Left ventricle myocardium inferior (tissue), 1 donor: ENCODE results near the gene TLL2. TPM values are rescaled to one million over a fixed set of nuclear protein-coding genes. Genes with fewer than 3 reads are reported as not detected.

ENCODE experiments used
- DNase-seq: peaks from one replicate; pipeline ENCODE4 v3.0.0-alpha.2; 2020
- H3K27ac ChIP-seq: fragments of 200-600 bp; replicated peaks from 2 replicates; pipeline ENCODE4 v1.8.0; 2021
- H3K27me3 ChIP-seq: fragments of 200-600 bp; 2 replicates; pipeline ENCODE4 v1.8.0; 2021; ENCODE audit warnings: low read depth
- H3K36me3 ChIP-seq: fragments of 200-600 bp; 2 replicates; pipeline ENCODE4 v1.8.0; 2021
- H3K4me1 ChIP-seq: fragments of 200-600 bp; 2 replicates; pipeline ENCODE4 v1.8.0; 2021
- H3K4me3 ChIP-seq: fragments of 200-600 bp; 2 replicates; pipeline ENCODE4 v1.8.0; 2021; ENCODE audit warnings: mild to moderate bottlenecking, moderate library complexity
- H3K9me3 ChIP-seq: fragments of 200-600 bp; replicated peaks from 2 replicates; pipeline ENCODE4 v1.8.0; 2021
- intact Hi-C: fragments of 100-400 bp; cut with micrococcal nuclease; formaldehyde crosslinking; loops from one replicate; pipeline ENCODE4 v1.11.0; 2022
- total RNA-seq: library from RNA; stranded (reverse); fragmentation: NEBNext Ultra II Directional; extraction: Animal tissue kit (Norgen Biotek cat#: 25700); gene quantifications from one replicate; pipeline ENCODE4 v1.2.1, GENCODE V29; 2021
- TF ChIP-seq, protein P1 (sequence below): fragments of 200-600 bp; IDR thresholded peaks from 2 replicates; pipeline ENCODE4 v1.8.0; 2021; ENCODE audit warnings: antibody characterized with exemption, mild to moderate bottlenecking, borderline replicate concordance
- donor health status: DM: no; HTN: yes; CAD: no; lungs with severe emphysema.

Gene TLL2
- total RNA-seq, 1 donor from 2014 or later, result 7.0 TPM

DNA sequence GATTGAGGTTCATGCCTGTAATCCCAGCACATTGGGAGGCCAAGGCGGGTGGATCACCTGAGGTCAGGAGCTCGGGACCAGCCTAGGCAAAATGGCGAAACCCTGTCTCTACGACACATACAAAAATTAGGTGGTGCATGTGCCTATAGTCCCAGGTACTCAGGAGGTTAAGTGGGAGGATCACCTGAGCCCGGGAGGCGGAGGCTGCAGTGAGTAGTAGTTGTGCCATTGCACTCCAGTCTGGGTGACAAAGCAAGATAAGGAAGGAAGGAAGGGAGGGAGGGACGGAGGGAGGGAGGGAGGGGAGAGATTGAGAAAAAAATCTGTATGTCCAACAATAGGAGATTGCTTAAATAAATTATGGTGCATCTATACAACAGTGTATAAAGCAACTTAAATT is 13.2 kb downstream of the TLL2 start:
- peaks cover 6% of the 10 kb centered on the region for H3K4me1 ChIP-seq
- peaks cover 4% of the 10 kb centered on the region for H3K27me3 ChIP-seq
- H3K9me3 ChIP-seq, result no peaks in the 10 kb centered on the region
- no peak for DNase-seq
- no peak overlapping the region for H3K27ac ChIP-seq
- intact Hi-C loops, result no loop called here
- no peaks in the 10 kb centered on the region for H3K36me3 ChIP-seq
- TF ChIP-seq, protein P1, sequence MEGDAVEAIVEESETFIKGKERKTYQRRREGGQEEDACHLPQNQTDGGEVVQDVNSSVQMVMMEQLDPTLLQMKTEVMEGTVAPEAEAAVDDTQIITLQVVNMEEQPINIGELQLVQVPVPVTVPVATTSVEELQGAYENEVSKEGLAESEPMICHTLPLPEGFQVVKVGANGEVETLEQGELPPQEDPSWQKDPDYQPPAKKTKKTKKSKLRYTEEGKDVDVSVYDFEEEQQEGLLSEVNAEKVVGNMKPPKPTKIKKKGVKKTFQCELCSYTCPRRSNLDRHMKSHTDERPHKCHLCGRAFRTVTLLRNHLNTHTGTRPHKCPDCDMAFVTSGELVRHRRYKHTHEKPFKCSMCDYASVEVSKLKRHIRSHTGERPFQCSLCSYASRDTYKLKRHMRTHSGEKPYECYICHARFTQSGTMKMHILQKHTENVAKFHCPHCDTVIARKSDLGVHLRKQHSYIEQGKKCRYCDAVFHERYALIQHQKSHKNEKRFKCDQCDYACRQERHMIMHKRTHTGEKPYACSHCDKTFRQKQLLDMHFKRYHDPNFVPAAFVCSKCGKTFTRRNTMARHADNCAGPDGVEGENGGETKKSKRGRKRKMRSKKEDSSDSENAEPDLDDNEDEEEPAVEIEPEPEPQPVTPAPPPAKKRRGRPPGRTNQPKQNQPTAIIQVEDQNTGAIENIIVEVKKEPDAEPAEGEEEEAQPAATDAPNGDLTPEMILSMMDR, result no peak
- H3K4me3 ChIP-seq, result no peak overlapping the region

DNA sequence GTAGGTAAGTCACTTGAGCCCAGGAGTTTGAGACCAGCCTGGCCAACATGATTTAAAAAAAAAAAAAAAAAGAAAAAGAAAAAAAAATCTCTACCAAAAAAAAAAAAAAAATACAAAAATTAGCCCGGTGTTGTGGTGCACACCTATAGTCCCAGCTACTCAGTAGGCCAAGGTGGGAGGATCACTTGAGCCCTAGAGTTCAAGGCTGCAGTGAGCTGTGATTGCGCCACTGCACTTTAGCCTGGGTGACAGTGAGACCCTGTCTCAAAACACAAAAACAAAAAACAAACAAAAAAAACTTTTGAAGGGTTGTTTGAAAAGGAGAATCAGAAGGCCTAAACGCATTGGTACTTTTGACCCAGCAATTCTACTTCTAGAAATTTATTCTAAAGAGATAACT is 13.7 kb downstream of the TLL2 start:
- no peak for DNase-seq
- H3K4me1 ChIP-seq, result peaks cover 1% of the 10 kb centered on the region
- no peak overlapping the region for H3K4me3 ChIP-seq
- no peak overlapping the region for H3K27ac ChIP-seq
- intact Hi-C loops, result no loop called here
- TF ChIP-seq, protein P1, result no peak
- H3K36me3 ChIP-seq, result no peaks in the 10 kb centered on the region
- H3K27me3 ChIP-seq, result peaks cover 4% of the 10 kb centered on the region
- no peaks in the 10 kb centered on the region for H3K9me3 ChIP-seq

DNA sequence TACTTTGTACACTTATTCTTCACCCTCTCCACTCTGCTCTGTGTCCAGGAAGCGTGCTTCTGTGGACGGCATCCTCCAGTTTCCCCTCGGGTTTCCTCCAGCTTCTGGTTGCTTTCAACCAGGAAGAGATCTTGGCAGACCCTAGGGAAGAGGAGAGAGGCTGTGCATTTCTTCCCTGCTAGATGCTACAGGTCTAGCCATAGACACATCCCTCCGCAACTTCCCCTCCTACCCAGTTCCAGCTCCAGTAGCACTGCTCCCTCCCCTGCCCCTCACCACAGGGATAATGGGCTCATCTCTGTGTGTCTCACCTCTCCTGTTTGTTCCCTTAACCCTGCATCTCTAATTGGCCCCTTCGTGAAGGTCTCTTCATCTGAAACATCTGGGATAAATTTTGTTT is 16.3 kb downstream of the TLL2 start:
- Histone ChIP-seq H3K27me3 (peaks cover 4% of the 10 kb centered on the region), H3K9me3 (no peaks in the 10 kb centered on the region), H3K27ac (no peak overlapping the region), H3K4me1 (no peaks in the 10 kb centered on the region), H3K36me3 (no peaks in the 10 kb centered on the region), H3K4me3 (no peak overlapping the region)
- DNase-seq, result no peak
- TF ChIP-seq, protein P1, result no peak
- intact Hi-C loops, result no loop called here

DNA sequence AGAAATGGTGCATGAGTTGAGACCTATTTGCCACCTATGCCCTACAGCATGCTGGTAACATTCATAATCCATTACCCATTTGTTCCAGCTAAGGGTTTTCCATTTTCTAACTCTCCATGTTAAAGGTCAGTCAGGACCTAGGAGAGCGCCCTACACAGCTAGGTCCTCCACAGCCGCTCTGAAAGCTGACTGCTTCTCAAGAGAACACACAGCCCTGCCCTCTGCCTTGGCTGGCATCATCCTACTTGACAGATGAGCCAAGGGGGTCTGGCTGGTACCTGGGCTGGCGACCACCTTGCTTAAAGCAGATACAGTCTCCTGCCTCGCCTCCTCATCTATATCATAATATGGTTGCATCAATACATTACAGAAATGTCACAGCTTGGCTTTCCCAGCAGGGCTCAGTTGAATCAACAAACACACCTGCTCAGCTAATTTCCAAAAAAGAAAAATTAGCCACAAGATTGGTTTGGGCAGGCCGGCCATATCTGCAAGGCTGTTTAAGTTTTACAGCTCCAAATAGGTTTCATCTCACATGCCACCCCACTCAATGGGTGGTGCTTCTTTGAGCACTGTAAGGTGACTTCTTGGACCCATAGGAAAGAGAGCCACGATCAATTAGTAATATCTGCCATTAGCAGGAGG is 17.3 kb downstream of the TLL2 start:
- no peak for DNase-seq
- no peaks in the 10 kb centered on the region for H3K4me1 ChIP-seq
- intact Hi-C loops, result no loop called here
- TF ChIP-seq, protein P1, result no peak
- H3K9me3 ChIP-seq, result no peaks in the 10 kb centered on the region
- no peak overlapping the region for H3K4me3 ChIP-seq
- no peaks in the 10 kb centered on the region for H3K36me3 ChIP-seq
- peaks cover 4% of the 10 kb centered on the region for H3K27me3 ChIP-seq
- no peak overlapping the region for H3K27ac ChIP-seq

DNA sequence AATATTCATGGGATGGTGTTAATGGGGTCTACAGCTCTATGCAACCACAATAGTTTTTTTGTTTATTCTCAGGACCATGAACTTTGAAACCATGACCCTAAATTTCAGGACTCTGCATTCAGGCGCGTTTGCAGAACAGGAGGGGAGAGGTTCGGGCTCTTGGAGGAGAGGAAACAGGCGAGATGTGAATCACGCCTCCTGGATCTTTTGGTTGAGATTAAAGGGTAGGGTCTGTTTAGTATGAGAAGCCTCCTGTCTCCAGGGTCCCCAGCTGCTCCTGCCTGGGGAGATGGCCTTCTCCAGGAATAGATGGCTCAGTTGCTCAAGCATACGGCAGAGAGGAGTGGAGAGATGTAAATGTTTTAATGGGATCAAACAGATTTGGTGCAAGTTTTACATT is 18.2 kb downstream of the TLL2 start:
- Histone ChIP-seq H3K27me3 (peaks cover 4% of the 10 kb centered on the region), H3K4me1 (no peaks in the 10 kb centered on the region), H3K27ac (no peak overlapping the region), H3K9me3 (no peaks in the 10 kb centered on the region), H3K36me3 (no peaks in the 10 kb centered on the region), H3K4me3 (no peak overlapping the region)
- TF ChIP-seq, protein P1, result no peak
- DNase-seq, result no peak
- intact Hi-C loops, result no loop called here
